ENCODE results near the gene ARL16. TPM values are rescaled to one million over a fixed set of nuclear protein-coding genes. Genes with fewer than 3 reads are reported as not detected.

Gene ARL16
- total RNA-seq, 1 experiment from 2014 or later: 52.7 TPM

DNA sequence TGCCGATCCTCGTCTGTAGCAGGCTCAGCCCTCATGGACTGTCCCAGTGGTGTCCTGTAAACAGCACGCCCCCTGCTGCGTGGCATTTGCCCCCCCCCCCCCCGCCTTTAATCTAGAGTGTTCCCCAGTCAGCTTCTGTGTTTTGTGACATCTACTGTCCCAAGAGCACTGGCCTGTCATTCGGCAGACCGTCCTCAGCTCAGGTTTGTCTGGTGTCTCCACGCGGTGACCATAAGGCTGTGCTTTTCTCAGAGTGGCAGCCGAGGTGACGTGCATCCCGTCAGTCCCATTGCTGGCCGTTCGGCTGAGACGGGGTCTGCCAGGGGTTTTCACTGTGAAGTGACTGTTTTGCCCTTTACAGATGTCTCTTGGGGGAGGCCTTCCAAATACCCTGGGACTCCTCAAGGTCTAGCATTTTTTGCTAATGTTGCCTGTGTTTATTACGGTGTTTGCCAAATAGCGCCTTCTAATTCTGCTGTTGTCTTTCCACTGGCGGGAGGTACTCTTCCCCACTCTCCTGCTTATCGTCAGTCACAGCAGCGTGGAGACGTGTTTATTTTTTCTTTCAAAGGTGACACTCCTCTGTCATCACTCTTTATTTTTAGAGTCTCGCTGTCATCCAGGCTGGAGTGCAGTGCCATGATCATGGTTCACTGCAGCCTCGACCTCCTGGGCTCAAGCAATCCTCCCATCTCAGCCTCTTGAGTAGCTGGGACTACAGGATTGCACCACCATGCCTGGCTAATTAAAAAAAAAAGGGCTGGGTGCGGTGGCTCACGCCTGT, 13.9 kb upstream of the ARL16 start:
- Histone ChIP-seq H3K9me3 (ENCODE audit: control insufficient read depth, insufficient read depth, low read depth, low read length) (no peaks in the 10 kb centered on the region), H3K4me3 (ENCODE audit: low read depth in 2 of 2, low read length in 2 of 2) (no peak overlapping the region), H3K36me3 (ENCODE audit: control insufficient read depth, insufficient read depth, low read length) (peaks cover 15% of the 10 kb centered on the region), H3K27me3 (ENCODE audit: control insufficient read depth, insufficient read depth, low read length) (no peaks in the 10 kb centered on the region), H3K27ac (ENCODE audit: low read length) (no peak overlapping the region), H3K4me1 (ENCODE audit: control insufficient read depth, insufficient read depth, low read length) (peaks cover 12% of the 10 kb centered on the region)
- DNase-seq (ENCODE audit: low read depth, low spot score): no peak
- no peak for ATAC-seq
- POLR2A ChIA-PET: no interaction called here
- BruUV-seq (replicated peaks): no TSS peak
- in situ Hi-C loops (cut with HindIII; ENCODE audit: low pct_unique_long_range_greater_than_20kb, low sequenced_read_pairs): no loop called here
- CTCF ChIA-PET: no interaction called here
- intact Hi-C loops (cut with micrococcal nuclease; ENCODE audit: unreplicated experiment): no loop called here
- TF ChIP-seq, protein P1, sequence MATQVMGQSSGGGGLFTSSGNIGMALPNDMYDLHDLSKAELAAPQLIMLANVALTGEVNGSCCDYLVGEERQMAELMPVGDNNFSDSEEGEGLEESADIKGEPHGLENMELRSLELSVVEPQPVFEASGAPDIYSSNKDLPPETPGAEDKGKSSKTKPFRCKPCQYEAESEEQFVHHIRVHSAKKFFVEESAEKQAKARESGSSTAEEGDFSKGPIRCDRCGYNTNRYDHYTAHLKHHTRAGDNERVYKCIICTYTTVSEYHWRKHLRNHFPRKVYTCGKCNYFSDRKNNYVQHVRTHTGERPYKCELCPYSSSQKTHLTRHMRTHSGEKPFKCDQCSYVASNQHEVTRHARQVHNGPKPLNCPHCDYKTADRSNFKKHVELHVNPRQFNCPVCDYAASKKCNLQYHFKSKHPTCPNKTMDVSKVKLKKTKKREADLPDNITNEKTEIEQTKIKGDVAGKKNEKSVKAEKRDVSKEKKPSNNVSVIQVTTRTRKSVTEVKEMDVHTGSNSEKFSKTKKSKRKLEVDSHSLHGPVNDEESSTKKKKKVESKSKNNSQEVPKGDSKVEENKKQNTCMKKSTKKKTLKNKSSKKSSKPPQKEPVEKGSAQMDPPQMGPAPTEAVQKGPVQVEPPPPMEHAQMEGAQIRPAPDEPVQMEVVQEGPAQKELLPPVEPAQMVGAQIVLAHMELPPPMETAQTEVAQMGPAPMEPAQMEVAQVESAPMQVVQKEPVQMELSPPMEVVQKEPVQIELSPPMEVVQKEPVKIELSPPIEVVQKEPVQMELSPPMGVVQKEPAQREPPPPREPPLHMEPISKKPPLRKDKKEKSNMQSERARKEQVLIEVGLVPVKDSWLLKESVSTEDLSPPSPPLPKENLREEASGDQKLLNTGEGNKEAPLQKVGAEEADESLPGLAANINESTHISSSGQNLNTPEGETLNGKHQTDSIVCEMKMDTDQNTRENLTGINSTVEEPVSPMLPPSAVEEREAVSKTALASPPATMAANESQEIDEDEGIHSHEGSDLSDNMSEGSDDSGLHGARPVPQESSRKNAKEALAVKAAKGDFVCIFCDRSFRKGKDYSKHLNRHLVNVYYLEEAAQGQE (IDR thresholded peaks at IDR 0.05; ENCODE audit: insufficient read depth in 1 of 2, low read depth in 2 of 2, low read length in 1 of 2): no peak
- TF ChIP-seq CTCF (IDR thresholded peaks at IDR 0.05) (no peak), SIN3A (IDR thresholded peaks at IDR 0.05; ENCODE audit: borderline replicate concordance, insufficient read depth, low read depth, low read length) (no peak), POLR2AphosphoS5 (IDR thresholded peaks at IDR 0.05; ENCODE audit: low read depth, low read length) (no peak), TCF7L2 (IDR thresholded peaks at IDR 0.05; ENCODE audit: low read depth, low read length) (no peak)

- in situ Hi-C loops (cut with HindIII; ENCODE audit: low pct_unique_long_range_greater_than_20kb, low sequenced_read_pairs): no loop called here
- no peak overlapping the region for H3K27ac ChIP-seq (ENCODE audit: low read length)
- POLR2A ChIA-PET: interaction anchor here (0.6 to 1.3 kb wide), 2 partner anchors 13 to 21 kb away, joined by 3 to 6 read pairs; partner anchors contain the start of gene ARL16
- ATAC-seq (no peak), DNase-seq (ENCODE audit: low read depth, low spot score) (no peak)
- no TSS peak for BruUV-seq (replicated peaks)
- H3K4me1 ChIP-seq (ENCODE audit: control insufficient read depth, insufficient read depth, low read length): peaks cover 8% of the 10 kb centered on the region
- no peaks in the 10 kb centered on the region for H3K27me3 ChIP-seq (ENCODE audit: control insufficient read depth, insufficient read depth, low read length)
- H3K9me3 ChIP-seq (ENCODE audit: control insufficient read depth, insufficient read depth, low read depth, low read length): no peaks in the 10 kb centered on the region
- H3K36me3 ChIP-seq (ENCODE audit: control insufficient read depth, insufficient read depth, low read length): peaks cover 15% of the 10 kb centered on the region
- intact Hi-C loops (cut with micrococcal nuclease; ENCODE audit: unreplicated experiment): no loop called here
- TF ChIP-seq TCF7L2 (IDR thresholded peaks at IDR 0.05; ENCODE audit: low read depth, low read length): no peak
- no peak for TF ChIP-seq SIN3A (IDR thresholded peaks at IDR 0.05; ENCODE audit: borderline replicate concordance, insufficient read depth, low read depth, low read length)
- TF ChIP-seq, protein P1 (IDR thresholded peaks at IDR 0.05; ENCODE audit: insufficient read depth in 1 of 2, low read depth in 2 of 2, low read length in 1 of 2): no peak
- TF ChIP-seq POLR2AphosphoS5 (IDR thresholded peaks at IDR 0.05; ENCODE audit: low read depth, low read length): no peak
- no peak for TF ChIP-seq CTCF (IDR thresholded peaks at IDR 0.05)
- no peak overlapping the region for H3K4me3 ChIP-seq (ENCODE audit: low read depth in 2 of 2, low read length in 2 of 2)
- CTCF ChIA-PET: no interaction called here
Measured at GRCh38 chr17:81696218-81696941, 12.8 kb upstream of the ARL16 start.
